Osteocyte (in vitro differentiated cells): Measurements from ENCODE around the gene PAQR8. TPM values are rescaled to one million over a fixed set of nuclear protein-coding genes. Genes with fewer than 3 reads are reported as not detected.

ENCODE experiments used
- DNase-seq: peaks from one replicate; pipeline ENCODE4 v3.0.0; 2021; ENCODE audit warnings: mixed read lengths; ENCODE audit not compliant: unreplicated experiment; ENCODE audit errors: extremely low spot score
- H3K27ac Mint-ChIP-seq: one replicate; pipeline ENCODE4 v1.8.0; 2021; ENCODE audit warnings: mild to moderate bottlenecking, mixed read lengths; ENCODE audit not compliant: unreplicated experiment
- H3K27me3 Mint-ChIP-seq: one replicate; pipeline ENCODE4 v1.8.0; 2021; ENCODE audit warnings: mixed read lengths; ENCODE audit not compliant: unreplicated experiment
- H3K36me3 Mint-ChIP-seq: one replicate; pipeline ENCODE4 v1.8.0; 2021; ENCODE audit warnings: mixed read lengths; ENCODE audit not compliant: unreplicated experiment
- H3K4me1 Mint-ChIP-seq: one replicate; pipeline ENCODE4 v1.8.0; 2021; ENCODE audit warnings: mixed read lengths; ENCODE audit not compliant: unreplicated experiment
- H3K4me3 Mint-ChIP-seq: one replicate; pipeline ENCODE4 v1.8.0; 2021; ENCODE audit warnings: mild to moderate bottlenecking, moderate library complexity, mixed read lengths; ENCODE audit not compliant: unreplicated experiment
- H3K9me3 Mint-ChIP-seq: one replicate; pipeline ENCODE4 v1.8.0; 2021; ENCODE audit warnings: mixed read lengths; ENCODE audit not compliant: unreplicated experiment
- CTCF ChIP-seq: fragments of 200-600 bp; sonication (generic); IDR thresholded peaks from 2 replicates; pipeline ENCODE4 v1.5.0; 2021; ENCODE audit warnings: antibody characterized with exemption, mild to moderate bottlenecking, moderate library complexity
- total RNA-seq: library from RNA; stranded (reverse); gene quantifications from 2 replicates; pipeline ENCODE4 v1.2.1, GENCODE V29; 2021

Gene PAQR8
- total RNA-seq, 1 donor from 2014 or later, result 13.4 TPM

GRCh38 chr6:52337633-52338290, 24.2 kb upstream of the PAQR8 start:
- no peaks in the 10 kb centered on the region for H3K9me3 Mint-ChIP-seq
- no peak overlapping the region for H3K27ac Mint-ChIP-seq
- TF ChIP-seq CTCF, result no peak
- H3K4me1 Mint-ChIP-seq, result no peaks in the 10 kb centered on the region
- H3K27me3 Mint-ChIP-seq, result no peaks in the 10 kb centered on the region
- no peaks in the 10 kb centered on the region for H3K36me3 Mint-ChIP-seq
- no peak overlapping the region for H3K4me3 Mint-ChIP-seq
- DNase-seq, result no peak

DNA sequence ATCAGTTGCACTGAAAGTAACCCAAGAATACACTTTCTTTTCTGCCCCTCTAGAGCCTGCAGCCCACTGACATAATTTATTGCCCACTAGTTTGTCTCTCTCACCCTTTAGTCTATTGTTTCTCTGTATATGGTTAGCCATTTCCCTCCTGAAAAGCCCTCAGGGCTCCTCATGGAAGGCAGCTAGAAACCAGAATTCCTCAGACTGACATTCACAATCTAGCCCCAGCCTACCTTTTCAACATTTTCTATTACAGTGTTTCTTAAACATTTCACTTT, 21.4 kb upstream of the PAQR8 start:
- Mint-ChIP-seq H3K27me3 (no peaks in the 10 kb centered on the region), H3K4me1 (peaks cover 4% of the 10 kb centered on the region), H3K27ac (no peak overlapping the region), H3K36me3 (no peaks in the 10 kb centered on the region), H3K4me3 (no peak overlapping the region), H3K9me3 (no peaks in the 10 kb centered on the region)
- DNase-seq, result no peak
- no peak for TF ChIP-seq CTCF

GRCh38 chr6:52341561-52342260, 20.2 kb upstream of the PAQR8 start:
- no peak for DNase-seq
- TF ChIP-seq CTCF, result no peak
- no peaks in the 10 kb centered on the region for H3K36me3 Mint-ChIP-seq
- H3K4me3 Mint-ChIP-seq, result no peak overlapping the region
- H3K9me3 Mint-ChIP-seq, result no peaks in the 10 kb centered on the region
- peaks cover 4% of the 10 kb centered on the region for H3K4me1 Mint-ChIP-seq
- no peak overlapping the region for H3K27ac Mint-ChIP-seq
- no peaks in the 10 kb centered on the region for H3K27me3 Mint-ChIP-seq

- peaks cover 4% of the 10 kb centered on the region for H3K4me1 Mint-ChIP-seq
- no peak overlapping the region for H3K27ac Mint-ChIP-seq
- H3K4me3 Mint-ChIP-seq, result no peak overlapping the region
- peaks cover 4% of the 10 kb centered on the region for H3K27me3 Mint-ChIP-seq
- H3K9me3 Mint-ChIP-seq, result no peaks in the 10 kb centered on the region
- no peak for DNase-seq
- H3K36me3 Mint-ChIP-seq, result no peaks in the 10 kb centered on the region
- TF ChIP-seq CTCF, result no peak
Observed at GRCh38 chr6:52345311-52345710, 16.6 kb upstream of the PAQR8 start.

DNA sequence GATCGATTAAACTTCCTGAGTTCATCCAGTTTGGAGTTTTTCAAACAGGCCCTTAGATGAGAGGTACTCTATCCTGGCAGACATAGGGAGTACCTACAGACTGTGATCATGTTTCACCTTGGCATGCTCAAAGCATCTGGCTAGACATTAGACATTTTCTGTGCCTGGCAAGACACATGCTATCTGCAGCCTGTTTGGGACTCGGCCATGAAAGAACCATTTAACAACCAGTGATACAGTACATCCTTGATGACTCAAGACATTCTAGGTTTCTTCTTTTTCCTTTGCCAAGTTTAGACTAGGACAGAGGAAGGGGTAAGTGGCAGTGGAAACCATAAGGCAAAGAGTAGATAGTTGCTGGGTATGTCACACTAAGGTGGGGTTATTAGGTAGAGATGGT, 15.4 kb upstream of the PAQR8 start:
- peaks cover 4% of the 10 kb centered on the region for H3K4me1 Mint-ChIP-seq
- H3K9me3 Mint-ChIP-seq, result no peaks in the 10 kb centered on the region
- DNase-seq, result no peak
- no peaks in the 10 kb centered on the region for H3K36me3 Mint-ChIP-seq
- no peak for TF ChIP-seq CTCF
- no peak overlapping the region for H3K27ac Mint-ChIP-seq
- H3K4me3 Mint-ChIP-seq, result no peak overlapping the region
- peaks cover 4% of the 10 kb centered on the region for H3K27me3 Mint-ChIP-seq
